Left kidney (tissue), 2 donors: ENCODE data around the gene ITGA3. TPM values are rescaled to one million over a fixed set of nuclear protein-coding genes. Genes with fewer than 3 reads are reported as not detected.
"Not testable (repeated sequence)": the region's sequence is repeated elsewhere in the genome, so short reads cannot be mapped to it uniquely, and the experiment has no call there.

Experiments used
- DNase-seq: peaks from one replicate; pipeline ENCODE4 v3.0.0-alpha.2; 2013
- polyA plus RNA-seq: library from polyadenylated mRNA; unstranded; fragments of 120-200 nt; gene quantifications from one replicate; pipeline ENCODE4 v1.2.1, GENCODE V29; 2013; ENCODE audit not compliant: insufficient read length

ITGA3 gene
- polyA plus RNA-seq, 1 donor: 97.3 TPM

GRCh38 chr17:50034498-50035364, 21.2 kb upstream of the ITGA3 start:
- no peak for DNase-seq

- no peak for DNase-seq
These were observed 20.5 kb upstream of the ITGA3 start for GRCh38 chr17:50035421-50035879.

GRCh38 chr17:50035945-50036344, 20.0 kb upstream of the ITGA3 start:
- no peak for DNase-seq

- no peak for DNase-seq
These were observed 19.3 kb upstream of the ITGA3 start for GRCh38 chr17:50036455-50037261.

GRCh38 chr17:50037321-50038107, 18.4 kb upstream of the ITGA3 start:
- DNase-seq: no peak

GRCh38 chr17:50039058-50039457, 16.9 kb upstream of the ITGA3 start:
- DNase-seq: no peak

- DNase-seq: not testable (repeated sequence)
These were observed 15.4 kb upstream of the ITGA3 start for GRCh38 chr17:50040496-50040895.

- no peak for DNase-seq
These were observed 13.7 kb upstream of the ITGA3 start for GRCh38 chr17:50042211-50042610.

GRCh38 chr17:50043290-50044148, 12.4 kb upstream of the ITGA3 start:
- DNase-seq: no peak

GRCh38 chr17:50044483-50044882, 11.4 kb upstream of the ITGA3 start:
- no peak for DNase-seq

- no peak for DNase-seq
These were observed 10.8 kb upstream of the ITGA3 start for GRCh38 chr17:50045154-50045553.

GRCh38 chr17:50046179-50046578, 9.7 kb upstream of the ITGA3 start:
- no peak for DNase-seq

GRCh38 chr17:50046667-50047066, 9.2 kb upstream of the ITGA3 start:
- DNase-seq: no peak

GRCh38 chr17:50047083-50047482, 8.8 kb upstream of the ITGA3 start:
- no peak for DNase-seq

- no peak for DNase-seq
These were observed 8.3 kb upstream of the ITGA3 start for GRCh38 chr17:50047488-50048126.

- no peak for DNase-seq
These were observed 7.7 kb upstream of the ITGA3 start for GRCh38 chr17:50048146-50048720.

- DNase-seq: no peak
These were observed 6.9 kb upstream of the ITGA3 start for GRCh38 chr17:50048988-50049387.

GRCh38 chr17:50049636-50050035, 6.3 kb upstream of the ITGA3 start:
- no peak for DNase-seq

GRCh38 chr17:50050431-50051032, 5.4 kb upstream of the ITGA3 start:
- no peak for DNase-seq

GRCh38 chr17:50051082-50051576, 4.8 kb upstream of the ITGA3 start:
- DNase-seq: no peak
